Daoy (cell line): Measurements from ENCODE around the gene FBXW8. TPM values are rescaled to one million over a fixed set of nuclear protein-coding genes. Genes with fewer than 3 reads are reported as not detected.
A peak's percentile ranks its signal among the peaks of the same experiment; 100 is the strongest.

ENCODE experiments used
- DNase-seq: peaks from one replicate; pipeline ENCODE4 v3.0.0-alpha.2; 2015; ENCODE audit warnings: low read depth
- total RNA-seq: library from RNA; depleted of rRNA; stranded (reverse); fragments of >200 nt; shearing (Covaris generic); gene quantifications from 2 replicates; pipeline ENCODE4 v1.2.3, GENCODE V29; 2014; rRNA removed

FBXW8 gene
- total RNA-seq, 1 experiment from 2014 or later: 14.6 TPM

DNA sequence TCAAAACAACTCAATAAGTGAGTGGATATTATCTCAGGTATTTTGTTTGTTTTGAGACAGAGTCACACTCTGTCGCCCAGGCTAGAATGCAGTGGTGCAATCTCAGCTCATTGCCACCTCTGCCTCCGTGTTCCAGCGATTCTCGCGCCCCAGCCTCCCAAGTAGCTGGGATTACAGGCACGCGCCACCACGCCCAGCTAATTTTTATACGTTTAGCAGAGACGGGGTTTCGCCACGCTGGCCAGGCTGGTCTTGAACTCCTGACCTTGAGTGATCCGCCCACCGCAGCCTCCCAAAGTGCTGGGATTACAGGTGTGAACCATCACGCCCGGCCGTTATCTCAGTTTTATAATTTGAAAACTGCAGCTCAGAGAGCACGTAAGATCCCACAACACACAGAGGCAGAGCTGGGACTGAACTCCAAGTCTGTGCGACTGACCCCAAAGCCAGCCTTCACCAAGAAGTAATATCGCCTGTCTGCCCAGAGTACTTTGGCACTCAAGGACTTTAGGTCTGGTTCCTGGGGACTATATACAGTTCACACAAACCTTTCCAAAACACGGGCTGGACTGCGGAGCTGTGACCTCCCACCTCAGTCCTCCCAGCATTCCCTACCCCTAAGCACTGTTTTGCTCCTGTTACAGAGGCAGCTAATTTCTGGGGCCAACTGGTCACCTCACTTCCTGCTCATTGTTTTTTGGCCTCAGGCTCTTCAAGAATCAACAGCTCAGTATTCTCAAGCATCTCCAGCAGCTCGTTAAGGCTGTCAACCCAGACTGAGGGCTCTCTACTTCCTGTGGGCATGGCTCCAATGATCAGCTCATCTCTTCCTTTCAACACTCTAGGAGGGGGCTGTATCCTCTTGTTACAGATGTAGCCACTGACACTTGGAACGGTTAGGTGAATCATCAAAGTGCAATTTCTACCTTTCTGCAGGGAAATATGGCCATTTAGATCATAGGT lies 165.9 kb downstream of the FBXW8 start:
- DNase-seq: peak; percentile 61

DNA sequence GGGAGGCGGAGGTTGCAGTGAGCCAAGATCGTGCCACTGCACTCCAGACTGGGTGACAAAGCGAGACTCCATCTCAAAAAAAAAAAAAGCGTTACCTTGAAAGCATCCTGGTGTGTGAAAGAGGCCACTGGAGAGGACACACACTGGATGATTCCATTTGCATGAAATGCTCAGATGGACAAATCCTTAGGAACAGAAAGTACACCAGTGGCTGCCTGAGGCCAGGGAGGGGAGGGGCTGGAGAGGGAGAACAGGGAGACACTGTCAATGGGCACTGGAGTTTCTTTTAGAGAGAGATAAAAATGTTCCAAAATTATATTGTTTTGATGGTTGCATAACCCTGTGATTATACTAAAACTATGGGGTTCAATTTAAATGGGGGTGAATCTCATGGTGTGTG lies 168.7 kb downstream of the FBXW8 start:
- no peak for DNase-seq

DNA sequence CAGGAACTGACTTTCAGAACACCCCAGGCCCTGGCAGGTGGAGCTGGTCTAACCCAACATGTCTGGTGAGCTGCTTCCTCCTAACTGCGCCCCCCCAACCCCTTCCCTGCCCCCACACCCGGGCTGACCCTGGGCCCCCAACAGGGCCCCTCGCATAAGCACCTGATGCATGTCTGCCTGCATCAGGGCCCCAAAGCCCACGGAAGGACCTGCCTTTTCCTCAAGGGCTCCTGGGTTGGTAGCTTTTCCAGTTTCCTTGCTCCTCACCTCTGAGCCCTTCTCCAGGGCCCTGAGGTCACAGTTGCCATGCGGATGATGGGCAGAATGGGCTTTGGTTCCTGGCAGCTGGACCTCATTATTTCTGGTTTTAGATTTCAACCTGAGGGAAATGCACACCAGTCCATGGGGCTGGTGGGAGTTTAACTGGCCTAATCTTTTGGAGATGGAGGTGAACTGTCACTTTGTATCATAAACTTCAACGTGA lies 170.0 kb downstream of the FBXW8 start:
- DNase-seq: no peak

Other genes starting within 250 kb of the FBXW8 start
- 38.9 and 53.5 TPM in 2 replicates for gene SPRING1, start 172.9 kb upstream of the FBXW8 start, total RNA-seq
- 4.6 and 11.4 TPM in 2 replicates for gene RNFT2, start 172.6 kb upstream of the FBXW8 start, total RNA-seq
- 0.29 TPM in 1 of 2 replicates, not detected in the other for gene HRK, start 29.5 kb upstream of the FBXW8 start, total RNA-seq
- 2.9 and 3.1 TPM in 2 replicates for gene TESC, start 188.5 kb downstream of the FBXW8 start, total RNA-seq